Loucy (cell line): ENCODE results near the gene TTBK2.

Source experiments
- EZH2phosphoT487 ChIP-seq: fragments of 200-600 bp; IDR thresholded peaks from 2 replicates; pipeline ENCODE4 v1.6.1; 2018; ENCODE audit warnings: antibody characterized with exemption, mild to moderate bottlenecking, moderate library complexity, borderline replicate concordance
- TF ChIP-seq, protein P1 (sequence below): fragments of 200-600 bp; sonication (generic); conservative IDR thresholded peaks from 2 replicates; pipeline ENCODE4 v1.5.1; 2014; ENCODE audit warnings: mild to moderate bottlenecking, antibody characterized with exemption, low read length

DNA sequence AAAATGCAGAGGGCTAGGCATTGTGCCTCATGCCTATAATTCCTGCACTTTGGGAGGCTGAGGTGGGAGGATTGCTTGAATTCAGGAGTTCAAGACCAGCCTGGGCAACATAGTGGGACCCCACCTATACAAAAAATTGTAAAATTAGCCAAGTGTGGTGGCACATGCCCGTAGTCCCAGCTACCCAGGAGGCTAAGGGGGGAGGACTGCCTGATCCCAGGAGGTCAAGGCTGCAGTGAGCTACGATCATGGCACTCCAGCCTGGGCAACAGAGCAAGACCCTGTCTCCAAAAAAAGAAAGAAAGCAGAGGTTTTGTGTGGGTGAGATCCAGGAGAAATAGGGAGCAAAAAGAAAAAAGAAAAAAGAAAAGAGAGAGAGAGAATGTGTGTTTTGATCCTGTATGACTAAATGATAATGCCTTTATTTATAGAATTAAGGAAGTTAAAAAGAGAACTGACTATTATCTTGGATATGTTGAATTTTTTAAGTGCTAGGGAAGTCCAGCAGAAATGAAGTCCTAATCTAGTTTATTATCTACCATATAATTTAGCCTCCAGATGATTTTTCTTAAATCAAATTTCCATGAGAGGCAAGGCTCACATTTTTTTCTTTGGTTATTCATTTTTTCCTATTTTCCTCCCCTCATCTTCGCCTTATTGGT is 4.8 kb downstream of the TTBK2 start:
- TF ChIP-seq, protein P1, sequence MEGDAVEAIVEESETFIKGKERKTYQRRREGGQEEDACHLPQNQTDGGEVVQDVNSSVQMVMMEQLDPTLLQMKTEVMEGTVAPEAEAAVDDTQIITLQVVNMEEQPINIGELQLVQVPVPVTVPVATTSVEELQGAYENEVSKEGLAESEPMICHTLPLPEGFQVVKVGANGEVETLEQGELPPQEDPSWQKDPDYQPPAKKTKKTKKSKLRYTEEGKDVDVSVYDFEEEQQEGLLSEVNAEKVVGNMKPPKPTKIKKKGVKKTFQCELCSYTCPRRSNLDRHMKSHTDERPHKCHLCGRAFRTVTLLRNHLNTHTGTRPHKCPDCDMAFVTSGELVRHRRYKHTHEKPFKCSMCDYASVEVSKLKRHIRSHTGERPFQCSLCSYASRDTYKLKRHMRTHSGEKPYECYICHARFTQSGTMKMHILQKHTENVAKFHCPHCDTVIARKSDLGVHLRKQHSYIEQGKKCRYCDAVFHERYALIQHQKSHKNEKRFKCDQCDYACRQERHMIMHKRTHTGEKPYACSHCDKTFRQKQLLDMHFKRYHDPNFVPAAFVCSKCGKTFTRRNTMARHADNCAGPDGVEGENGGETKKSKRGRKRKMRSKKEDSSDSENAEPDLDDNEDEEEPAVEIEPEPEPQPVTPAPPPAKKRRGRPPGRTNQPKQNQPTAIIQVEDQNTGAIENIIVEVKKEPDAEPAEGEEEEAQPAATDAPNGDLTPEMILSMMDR = no peak
- no peak for TF ChIP-seq EZH2phosphoT487
